ENCODE measurements around the gene OR2D2.

DNA sequence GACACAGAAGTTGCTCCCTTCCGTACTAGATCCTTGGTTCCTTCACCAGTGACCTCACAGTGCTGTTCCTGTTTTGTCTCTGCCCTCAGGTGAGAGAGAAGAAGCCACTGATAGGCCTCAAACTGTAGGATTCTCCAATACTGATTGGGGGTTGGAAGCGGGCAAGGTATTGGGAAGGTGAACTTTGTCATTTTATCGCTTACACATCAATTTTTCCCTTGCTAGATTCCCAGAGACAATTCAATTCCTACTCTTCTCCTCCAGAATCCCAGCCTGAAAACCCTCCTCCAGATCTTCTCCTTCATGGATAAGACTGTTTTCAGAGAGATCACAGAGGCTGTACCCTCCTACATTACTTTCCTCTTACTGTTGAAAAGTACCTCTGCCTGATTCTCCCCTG, 19.1 kb upstream of the OR2D2 start:
- TF ChIP-seq CTCF (IDR thresholded peaks at IDR 0.05; ENCODE audit: poor library complexity) (no peak), EZH2 (IDR thresholded peaks at IDR 0.05; ENCODE audit: borderline replicate concordance) (no peak), EZH2phosphoT487 (IDR thresholded peaks at IDR 0.05; ENCODE audit: low read depth, severe bottlenecking, unreplicated experiment) (no peak)

All from hepatocyte (in vitro differentiated cells).